ENCODE measurements around the gene LRCH3. TPM values are rescaled to one million over a fixed set of nuclear protein-coding genes. Genes with fewer than 3 reads are reported as not detected.

Gene LRCH3
- total RNA-seq, 1 donor from 2014 or later = 99.0 TPM

DNA sequence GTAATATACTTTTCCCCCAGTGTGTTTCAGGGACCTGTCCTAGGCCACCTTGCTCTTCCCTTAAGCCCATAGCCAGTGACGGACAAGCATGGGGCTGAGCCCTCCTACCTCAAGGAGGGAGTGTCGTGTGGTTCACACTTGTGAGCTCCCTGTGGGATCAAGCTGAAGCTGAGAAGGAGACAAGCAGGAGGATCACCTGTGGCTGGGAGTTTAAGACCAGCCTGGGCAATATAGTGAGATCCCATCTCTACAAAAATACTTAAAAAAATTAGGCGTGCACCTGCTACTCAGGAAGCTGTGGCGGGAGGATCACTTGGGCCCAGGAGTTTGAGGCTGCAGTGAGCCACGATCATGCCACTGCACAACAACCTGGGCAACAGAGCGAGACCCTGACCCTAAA, 82.3 kb downstream of the LRCH3 start:
- no peaks in the 10 kb centered on the region for H3K4me1 ChIP-seq
- no peak for DNase-seq (ENCODE audit: extremely low spot score in 2 of 2)
- H3K27ac ChIP-seq = no peak overlapping the region
- no peak overlapping the region for H3K4me3 ChIP-seq
- no peak for TF ChIP-seq CTCF (IDR thresholded peaks at IDR 0.05)
- no peaks in the 10 kb centered on the region for H3K9me3 ChIP-seq
- intact Hi-C loops (cut with DNase I) = no loop called here
- no peaks in the 10 kb centered on the region for H3K27me3 ChIP-seq
- peaks cover 0 to 48% of the 10 kb centered on the region in 2 donors for H3K36me3 ChIP-seq

DNA sequence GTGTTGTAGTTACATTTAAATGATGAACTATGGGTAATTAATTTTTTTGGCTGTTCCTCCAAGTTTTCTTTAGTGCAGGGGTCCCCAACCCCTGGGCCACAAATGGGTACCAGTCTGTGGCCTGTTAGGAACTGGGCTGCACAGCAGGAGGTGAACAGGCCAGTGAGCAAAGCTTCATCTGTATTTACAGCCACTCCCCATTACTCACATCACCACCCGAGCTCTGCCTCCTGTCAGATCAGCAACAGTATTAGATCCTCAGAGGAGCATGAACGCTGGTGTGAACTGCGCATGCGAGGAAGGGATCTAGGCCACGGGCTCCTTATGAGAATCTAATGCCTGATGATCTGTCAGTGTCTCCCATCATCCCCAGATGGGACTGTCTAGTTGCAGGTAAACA, 83.0 kb downstream of the LRCH3 start:
- peaks cover 0 to 52% of the 10 kb centered on the region in 2 donors for H3K36me3 ChIP-seq

GRCh38 chr3:197874653-197875052, 83.6 kb downstream of the LRCH3 start:
- no peak overlapping the region for H3K27ac ChIP-seq
- intact Hi-C loops (cut with DNase I) = no loop called here
- no peak for TF ChIP-seq POLR2A (IDR thresholded peaks at IDR 0.05)
- TF ChIP-seq POLR2AphosphoS5 (IDR thresholded peaks at IDR 0.05; ENCODE audit: insufficient read depth in 1 of 2, low read depth in 1 of 2) = no peak
- no peak for TF ChIP-seq CTCF (IDR thresholded peaks at IDR 0.05)

More for the DNA sequence above, 83.0 kb downstream of the LRCH3 start:
- Histone ChIP-seq H3K27ac (no peak overlapping the region), H3K27me3 (no peaks in the 10 kb centered on the region), H3K4me3 (no peak overlapping the region), H3K9me3 (no peaks in the 10 kb centered on the region), H3K4me1 (no peaks in the 10 kb centered on the region)
- intact Hi-C loops (cut with DNase I) = no loop called here
- no peak for TF ChIP-seq POLR2AphosphoS5 (IDR thresholded peaks at IDR 0.05; ENCODE audit: insufficient read depth in 1 of 2, low read depth in 1 of 2)
- TF ChIP-seq CTCF (IDR thresholded peaks at IDR 0.05) = no peak
- TF ChIP-seq POLR2A (IDR thresholded peaks at IDR 0.05) = no peak
- DNase-seq (ENCODE audit: extremely low spot score in 2 of 2) = no peak

DNA sequence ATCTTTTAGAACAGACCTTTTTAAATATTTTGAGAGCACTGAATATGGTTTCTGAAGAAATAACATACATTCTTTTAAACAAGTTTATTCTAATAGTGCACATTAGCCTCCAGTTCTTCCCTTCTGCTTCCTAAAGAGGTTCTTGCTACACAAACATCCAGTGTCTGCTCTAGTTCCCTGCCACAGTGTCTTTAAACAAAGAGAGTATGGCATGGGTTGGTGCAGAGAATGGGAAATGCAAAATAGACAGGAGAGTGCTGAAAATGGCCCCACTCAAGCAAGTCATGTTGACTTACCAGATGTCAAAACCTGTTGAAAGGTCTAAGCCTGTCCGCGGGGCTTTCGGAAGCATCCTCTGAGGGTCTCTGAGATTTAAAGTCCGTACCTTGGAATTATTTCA, 86.8 kb downstream of the LRCH3 start:
- intact Hi-C loops (cut with DNase I) = no loop called here
- H3K27me3 ChIP-seq = no peaks in the 10 kb centered on the region
- H3K36me3 ChIP-seq = peaks cover 0 to 34% of the 10 kb centered on the region in 2 donors
- H3K27ac ChIP-seq = no peak overlapping the region
- no peak overlapping the region for H3K4me3 ChIP-seq
- DNase-seq (ENCODE audit: extremely low spot score in 2 of 2) = no peak
- H3K9me3 ChIP-seq = no peaks in the 10 kb centered on the region
- H3K4me1 ChIP-seq = no peaks in the 10 kb centered on the region
- TF ChIP-seq CTCF (IDR thresholded peaks at IDR 0.05) (no peak), POLR2AphosphoS5 (IDR thresholded peaks at IDR 0.05; ENCODE audit: insufficient read depth in 1 of 2, low read depth in 1 of 2) (no peak), POLR2A (IDR thresholded peaks at IDR 0.05) (no peak)

More at GRCh38 chr3:197874653-197875052, 83.6 kb downstream of the LRCH3 start:
- H3K27me3 ChIP-seq = no peaks in the 10 kb centered on the region
- peaks cover 0 to 52% of the 10 kb centered on the region in 2 donors for H3K36me3 ChIP-seq
- H3K9me3 ChIP-seq = no peaks in the 10 kb centered on the region
- H3K4me1 ChIP-seq = no peaks in the 10 kb centered on the region
- DNase-seq (ENCODE audit: extremely low spot score in 2 of 2) = no peak
- H3K4me3 ChIP-seq = no peak overlapping the region

GRCh38 chr3:197878427-197878826, 87.4 kb downstream of the LRCH3 start:
- no peak overlapping the region for H3K27ac ChIP-seq
- DNase-seq (ENCODE audit: extremely low spot score in 2 of 2) = no peak
- H3K36me3 ChIP-seq = peaks cover 0 to 29% of the 10 kb centered on the region in 2 donors
- intact Hi-C loops (cut with DNase I) = no loop called here
- H3K4me3 ChIP-seq = no peak overlapping the region
- no peaks in the 10 kb centered on the region for H3K4me1 ChIP-seq
- TF ChIP-seq POLR2AphosphoS5 (IDR thresholded peaks at IDR 0.05; ENCODE audit: insufficient read depth in 1 of 2, low read depth in 1 of 2) (no peak), CTCF (IDR thresholded peaks at IDR 0.05) (no peak), POLR2A (IDR thresholded peaks at IDR 0.05) (no peak)
- H3K27me3 ChIP-seq = no peaks in the 10 kb centered on the region
- no peaks in the 10 kb centered on the region for H3K9me3 ChIP-seq

Measured in vagina (tissue), 2 donors.